Activated gamma-delta T cell (primary cell): Measurements from ENCODE around the gene PLEKHD1.
"Not testable (repeated sequence)": the region's sequence is repeated elsewhere in the genome, so short reads cannot be mapped to it uniquely, and the experiment has no call there.

Source experiments
- DNase-seq: peaks from one replicate; lab custom pipeline; 2025; lab: John Stamatoyannopoulos, UW
- total RNA-seq, 2 donors: gene quantifications; one replicate each; lab custom pipeline; 2026; lab: John Stamatoyannopoulos, UW

PLEKHD1 gene
- total RNA-seq = 0.87 to 2.3 reads per million in 2 donors

DNA sequence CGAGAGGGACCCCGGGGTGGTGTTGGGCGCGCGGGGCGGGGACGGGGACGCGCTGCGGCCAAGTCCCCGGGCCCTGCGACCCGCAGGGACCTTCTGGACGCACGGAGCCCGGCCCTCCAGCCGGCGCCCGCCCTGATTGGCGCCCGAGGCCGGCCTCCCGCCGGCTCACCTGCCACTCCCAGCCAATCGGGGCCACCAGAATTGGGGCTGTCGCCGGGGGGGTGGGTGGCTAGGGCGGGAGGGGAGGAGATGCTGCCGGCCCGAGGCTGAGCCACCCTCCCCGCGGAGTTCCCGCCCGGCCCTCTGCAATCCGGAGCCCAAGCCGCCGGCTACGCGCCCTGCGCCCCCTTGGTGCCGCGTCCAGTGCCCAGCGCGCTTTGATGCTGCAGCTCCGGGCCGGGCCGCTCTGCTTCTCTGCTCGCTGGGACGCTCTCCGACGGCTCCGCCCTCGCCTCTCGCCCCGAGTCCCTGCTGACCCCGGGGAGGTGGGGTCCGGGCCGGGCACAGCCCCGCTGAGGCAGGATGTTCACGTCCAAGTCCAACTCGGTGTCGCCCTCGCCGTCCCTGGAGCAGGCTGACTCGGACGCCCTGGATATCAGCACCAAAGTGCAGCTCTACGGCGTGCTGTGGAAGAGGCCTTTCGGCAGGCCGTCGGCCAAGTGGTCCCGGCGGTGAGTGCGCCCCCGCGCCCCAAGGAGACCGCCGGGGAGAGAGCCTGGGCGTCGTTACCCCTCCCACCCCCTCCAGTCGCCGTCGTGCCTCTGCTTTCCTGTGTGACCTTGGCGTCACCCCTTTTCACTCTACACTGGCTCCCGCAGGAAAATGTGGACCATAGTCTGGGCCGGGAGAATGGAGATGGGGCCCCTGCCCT, at the start of gene PLEKHD1:
Gene PLEKHD1 (plus strand): TSS at position 285 of the 871 bp plus-strand sequence. CDS start 238 bp downstream, at position 523.
- no peak for DNase-seq

DNA sequence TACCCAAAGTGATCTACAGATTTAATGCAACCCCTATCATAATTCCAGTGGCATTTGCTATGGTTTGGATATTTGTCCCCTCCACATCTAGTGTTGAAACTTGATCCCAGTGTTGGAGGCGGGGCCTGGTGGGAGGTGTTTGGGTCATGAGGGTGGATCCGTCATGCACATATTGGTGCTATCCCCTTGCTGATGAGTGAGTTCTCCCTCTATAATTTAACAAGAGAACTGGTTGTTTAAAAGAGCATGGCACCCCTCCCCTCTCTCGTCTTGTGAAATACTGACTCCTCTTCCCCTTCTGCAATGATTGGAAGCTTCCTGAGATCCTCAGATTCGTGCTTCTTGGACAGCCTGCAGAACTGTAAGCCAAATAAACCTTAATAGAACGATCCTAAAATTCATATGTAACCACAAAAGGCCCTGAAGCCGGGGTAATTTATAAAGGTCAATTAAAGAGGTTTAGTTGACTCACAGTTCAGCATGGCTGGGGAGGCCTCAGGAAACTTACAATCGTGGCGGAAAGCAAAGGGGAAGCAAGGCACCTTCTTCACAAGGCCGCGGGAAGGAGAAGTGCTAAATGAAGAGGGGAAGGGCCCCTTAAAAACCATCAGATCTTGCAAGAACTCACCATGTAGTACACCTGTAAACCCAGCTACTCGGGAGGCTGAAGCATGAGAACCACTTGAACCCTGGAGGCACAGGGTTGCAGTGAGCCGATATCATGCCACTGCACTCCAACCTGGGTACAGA, 44.8 kb upstream of the PLEKHD1 start:
- no peak for DNase-seq

DNA sequence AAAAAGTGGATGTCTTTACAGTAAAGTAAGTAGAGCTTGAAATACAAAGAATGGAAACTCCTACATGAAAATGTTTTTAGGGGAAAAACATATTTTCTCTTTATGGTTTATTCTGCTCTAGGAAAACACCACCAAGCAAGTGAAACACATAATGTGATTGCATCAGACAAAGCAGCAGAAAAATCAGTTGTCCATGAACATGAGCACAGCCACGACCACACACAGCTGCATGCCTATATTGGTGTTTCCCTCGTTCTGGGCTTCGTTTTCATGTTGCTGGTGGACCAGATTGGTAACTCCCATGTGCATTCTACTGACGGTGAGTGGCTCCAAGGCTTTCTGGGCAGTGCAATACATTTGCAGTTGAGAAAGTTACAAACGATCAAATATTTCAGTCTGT, 42.6 kb upstream of the PLEKHD1 start:
- no peak for DNase-seq

- no peak for DNase-seq
Measured at GRCh38 chr14:69443296-69443805, 41.2 kb upstream of the PLEKHD1 start.

- DNase-seq = no peak
Measured at GRCh38 chr14:69449216-69449615, 35.3 kb upstream of the PLEKHD1 start.

- DNase-seq = no peak
Measured at GRCh38 chr14:69451941-69452340, 32.6 kb upstream of the PLEKHD1 start.

- DNase-seq = no peak
Measured at GRCh38 chr14:69458350-69458749, 26.2 kb upstream of the PLEKHD1 start.

DNA sequence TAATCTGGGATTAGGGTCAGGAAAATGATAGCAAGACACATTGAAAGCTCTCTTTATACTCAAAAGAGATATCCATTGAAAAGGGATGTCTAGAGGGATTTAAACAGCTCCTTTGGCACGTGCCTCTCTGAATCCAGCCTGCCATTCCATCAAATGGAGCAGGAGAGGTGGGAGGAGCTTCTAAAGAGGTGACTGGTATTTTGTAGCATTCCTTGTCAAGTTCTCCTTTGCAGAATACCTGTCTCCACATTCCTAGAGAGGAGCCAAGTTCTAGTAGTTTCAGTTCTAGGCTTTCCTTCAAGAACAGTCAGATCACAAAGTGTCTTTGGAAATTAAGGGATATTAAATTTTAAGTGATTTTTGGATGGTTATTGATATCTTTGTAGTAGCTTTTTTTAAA, 25.4 kb upstream of the PLEKHD1 start:
- DNase-seq = no peak

DNA sequence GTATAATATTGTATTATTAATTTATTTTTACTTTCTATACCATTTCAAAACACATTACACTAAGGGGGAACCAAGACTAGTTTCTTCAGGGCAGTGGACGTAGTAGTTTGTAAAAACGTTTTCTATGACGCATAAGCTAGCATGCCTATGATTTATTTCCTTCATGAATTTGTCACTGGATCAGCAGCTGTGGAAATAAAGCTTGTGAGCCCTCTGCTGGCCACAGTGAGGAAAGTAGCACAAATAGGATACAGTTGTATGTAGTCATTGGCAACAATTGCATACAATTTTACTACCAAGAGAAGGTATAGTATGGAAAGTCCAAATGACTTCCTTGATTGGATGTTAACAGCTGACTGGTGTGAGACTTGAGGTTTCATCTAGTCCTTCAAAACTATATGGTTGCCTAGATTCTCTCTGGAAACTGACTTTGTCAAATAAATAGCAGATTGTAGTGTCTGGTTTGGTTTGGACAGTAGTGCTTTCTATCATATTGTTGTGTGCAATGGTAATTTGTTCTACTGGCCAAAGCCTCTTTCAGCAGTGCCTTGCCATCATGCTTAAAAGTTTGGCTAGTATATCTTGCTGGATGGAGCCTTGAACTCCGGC, 24.3 kb upstream of the PLEKHD1 start:
- DNase-seq = no peak

- DNase-seq = no peak
Measured at GRCh38 chr14:69464379-69464778, 20.1 kb upstream of the PLEKHD1 start.

DNA sequence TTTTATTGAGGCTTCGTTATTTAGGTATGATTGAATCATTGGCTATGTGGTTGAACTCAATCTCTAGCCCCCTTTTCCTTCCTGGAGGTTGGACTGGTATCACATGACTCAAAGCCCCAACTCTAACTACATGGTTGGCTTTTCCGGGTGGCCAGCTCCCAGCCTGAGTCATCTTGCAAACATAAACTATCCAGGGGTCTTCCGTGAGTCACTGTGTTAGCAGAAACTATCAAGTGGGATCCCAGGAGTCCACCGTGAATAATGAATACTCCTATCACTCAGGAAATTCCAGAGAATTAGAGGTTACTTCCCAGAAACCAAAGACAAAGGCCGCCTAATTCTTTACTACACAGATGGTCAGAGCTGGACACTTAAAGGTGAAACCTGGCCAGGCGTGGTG, 19.7 kb upstream of the PLEKHD1 start:
- DNase-seq = no peak

DNA sequence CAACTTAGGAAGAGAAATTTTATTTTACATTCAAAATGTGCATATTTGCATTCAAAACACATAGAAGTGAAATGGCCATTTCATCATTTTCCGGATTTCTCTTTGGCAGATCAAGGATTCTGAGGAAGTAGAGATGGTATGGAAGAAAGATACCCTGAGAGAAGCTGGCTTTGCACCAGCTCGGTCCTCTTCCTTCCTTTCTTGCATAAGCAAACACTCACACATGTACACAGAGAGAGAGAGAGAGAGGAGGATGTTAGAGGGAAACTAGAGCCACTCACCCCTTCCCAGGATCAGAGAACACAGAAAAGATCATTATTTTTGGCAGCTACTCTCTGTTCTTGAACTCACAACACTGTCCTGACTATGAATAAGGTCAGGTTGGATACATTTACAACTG, 15.6 kb upstream of the PLEKHD1 start:
- DNase-seq = no peak

DNA sequence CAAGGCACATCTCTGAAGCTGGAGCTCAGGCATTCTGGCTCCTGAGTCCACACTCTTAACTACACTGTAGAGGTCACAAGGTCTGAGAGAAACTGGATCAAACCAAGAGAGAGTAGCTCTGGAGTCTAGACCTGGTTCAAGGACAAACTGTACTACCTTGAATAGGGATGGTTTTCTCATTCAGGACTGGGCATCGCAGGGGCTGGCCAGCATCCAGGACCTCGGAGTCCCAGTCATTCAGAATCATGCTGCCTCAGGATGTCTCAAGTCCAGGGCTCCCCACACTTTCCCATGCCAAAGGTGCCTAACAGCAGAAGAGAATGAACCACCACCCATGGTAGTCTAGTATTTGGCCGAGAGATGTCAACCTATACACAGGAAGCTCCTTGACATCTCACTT, 13.1 kb upstream of the PLEKHD1 start:
- no peak for DNase-seq

DNA sequence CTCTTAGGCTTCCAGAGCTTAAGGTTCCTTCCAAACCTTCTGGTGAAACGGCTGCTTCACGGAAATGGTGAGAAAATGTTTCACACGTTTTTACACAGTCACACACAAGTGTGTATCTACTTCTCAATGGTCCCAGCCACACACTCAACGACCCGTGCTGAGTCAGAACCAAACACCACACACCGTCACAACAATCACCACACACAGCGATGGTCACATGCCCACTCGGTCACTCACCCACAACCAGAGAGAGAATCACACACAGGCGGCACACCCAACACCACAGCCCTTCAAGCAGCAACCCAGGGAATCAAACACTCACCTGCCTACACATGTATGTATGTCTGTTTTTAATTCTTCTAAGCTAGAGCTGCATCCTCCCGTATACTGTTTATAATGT, 12.6 kb upstream of the PLEKHD1 start:
- DNase-seq = no peak

DNA sequence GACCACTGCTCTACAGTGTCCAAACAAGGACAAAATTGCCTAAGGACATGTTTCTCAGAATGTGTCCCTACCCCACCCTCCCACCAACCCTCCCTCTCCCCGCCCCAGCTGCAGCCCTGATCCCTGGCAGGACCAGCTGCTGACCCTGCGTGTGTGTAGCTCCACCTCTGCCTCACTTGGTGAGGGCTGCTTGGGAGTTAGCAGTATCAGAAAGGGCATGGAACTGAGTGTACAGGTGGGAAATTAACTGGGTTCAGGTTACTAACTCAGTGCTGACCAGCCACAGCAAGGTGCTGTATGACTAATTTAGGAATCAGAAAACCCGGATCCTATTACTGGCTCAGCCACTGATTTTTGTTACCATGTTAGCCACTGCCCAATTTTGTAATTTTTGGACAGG, 11.3 kb upstream of the PLEKHD1 start:
- no peak for DNase-seq

DNA sequence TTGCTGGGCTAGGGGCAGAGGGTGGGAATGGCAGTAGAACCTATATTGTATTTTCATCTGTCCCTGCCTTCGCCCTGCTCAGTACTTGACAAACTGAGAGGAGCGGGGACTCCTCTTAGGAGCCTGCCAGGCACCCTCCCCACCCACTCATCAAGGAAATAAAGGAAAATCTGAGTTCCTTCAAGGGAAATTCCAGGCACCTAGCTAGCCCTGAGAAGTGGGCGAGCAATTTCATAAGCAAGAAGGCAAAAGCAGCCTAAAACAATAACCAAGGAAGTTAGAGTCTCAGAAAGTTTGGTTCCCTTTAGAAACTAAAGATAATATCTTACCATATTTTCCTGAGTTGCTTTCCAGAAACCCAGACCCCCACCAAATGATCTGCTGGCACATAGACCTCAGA, 10.6 kb upstream of the PLEKHD1 start:
- no peak for DNase-seq

GRCh38 chr14:69475194-69475818, 9.2 kb upstream of the PLEKHD1 start:
- DNase-seq = no peak

GRCh38 chr14:69476824-69477450, 7.6 kb upstream of the PLEKHD1 start:
- not testable (repeated sequence) for DNase-seq

DNA sequence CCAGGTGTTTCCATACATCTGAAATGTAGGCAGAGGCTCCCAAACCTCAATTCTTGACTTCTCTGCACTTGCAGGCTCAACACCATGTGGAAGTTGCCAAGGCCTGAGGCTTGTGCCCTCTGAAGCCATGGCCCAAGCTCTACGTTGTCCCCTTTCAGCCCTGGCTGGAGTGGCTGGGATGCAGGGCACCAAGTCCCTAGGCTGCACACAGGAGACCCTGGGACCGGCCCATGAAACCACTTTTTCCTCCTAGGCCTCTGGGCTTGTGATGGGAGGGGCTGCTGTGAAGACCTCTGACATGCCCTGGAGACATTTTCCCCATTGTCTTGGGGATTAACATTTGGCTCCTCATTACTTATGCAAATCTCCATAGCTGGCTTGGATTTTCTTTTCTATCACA, 6.5 kb upstream of the PLEKHD1 start:
- not testable (repeated sequence) for DNase-seq

- DNase-seq = no peak
Measured at GRCh38 chr14:69479696-69480095, 4.8 kb upstream of the PLEKHD1 start.

GRCh38 chr14:69480136-69480535, 4.4 kb upstream of the PLEKHD1 start:
- no peak for DNase-seq
